Measurements from ENCODE around the gene TCEA3.
A peak's percentile ranks its signal among the peaks of the same experiment; 100 is the strongest.

The TCEA3 gene

GRCh38 chr1:23424293-23425192 lies at the start of gene TCEA3:
TSS of gene TCEA3 (minus strand) at chr1:23424748. CDS start at chr1:23424633, 115 bp downstream.
- DNase-seq (ENCODE audit: low spot score) = no peak

- no peak for DNase-seq (ENCODE audit: low spot score)
Observed at GRCh38 chr1:23473037-23473800, 48.7 kb upstream of the TCEA3 start.

GRCh38 chr1:23472351-23473036 lies 47.9 kb upstream of the TCEA3 start:
- DNase-seq (ENCODE audit: low spot score) = no peak

GRCh38 chr1:23471473-23472075 lies 47.0 kb upstream of the TCEA3 start:
- no peak for DNase-seq (ENCODE audit: low spot score)

- DNase-seq (ENCODE audit: low spot score) = no peak
Observed at GRCh38 chr1:23470282-23471070, 45.9 kb upstream of the TCEA3 start.

- no peak for DNase-seq (ENCODE audit: low spot score)
Observed at GRCh38 chr1:23469372-23469982, 44.9 kb upstream of the TCEA3 start.

GRCh38 chr1:23466423-23466989 lies 42.0 kb upstream of the TCEA3 start:
- no peak for DNase-seq (ENCODE audit: low spot score)

- no peak for DNase-seq (ENCODE audit: low spot score)
Observed at GRCh38 chr1:23463286-23463685, 38.7 kb upstream of the TCEA3 start.

- no peak for DNase-seq (ENCODE audit: low spot score)
Observed at GRCh38 chr1:23462766-23463165, 38.2 kb upstream of the TCEA3 start.

- no peak for DNase-seq (ENCODE audit: low spot score)
Observed at GRCh38 chr1:23461050-23461449, 36.5 kb upstream of the TCEA3 start.

GRCh38 chr1:23460519-23460918 lies 36.0 kb upstream of the TCEA3 start:
- DNase-seq (ENCODE audit: low spot score) = no peak

GRCh38 chr1:23459338-23459757 lies 34.8 kb upstream of the TCEA3 start:
- DNase-seq (ENCODE audit: low spot score) = no peak

GRCh38 chr1:23456226-23456625 lies 31.7 kb upstream of the TCEA3 start:
- no peak for DNase-seq (ENCODE audit: low spot score)

GRCh38 chr1:23453455-23454000 lies 29.0 kb upstream of the TCEA3 start:
- DNase-seq (ENCODE audit: low spot score) = no peak

- peak; percentile 64 for DNase-seq (ENCODE audit: low spot score)
Observed at GRCh38 chr1:23452011-23452411, 27.5 kb upstream of the TCEA3 start.

GRCh38 chr1:23451441-23451840 lies 26.9 kb upstream of the TCEA3 start:
- DNase-seq (ENCODE audit: low spot score) = no peak

- no peak for DNase-seq (ENCODE audit: low spot score)
Observed at GRCh38 chr1:23450894-23451293, 26.3 kb upstream of the TCEA3 start.

GRCh38 chr1:23449958-23450357 lies 25.4 kb upstream of the TCEA3 start:
- DNase-seq (ENCODE audit: low spot score) = no peak

GRCh38 chr1:23449306-23449705 lies 24.8 kb upstream of the TCEA3 start:
- no peak for DNase-seq (ENCODE audit: low spot score)

GRCh38 chr1:23448846-23449245 lies 24.3 kb upstream of the TCEA3 start:
- DNase-seq (ENCODE audit: low spot score) = no peak

Measured in hematopoietic multipotent progenitor cell treated with erythropoietin and hydrocortisone succinate and interleukin-3 and kit ligand, for 15 days (in vitro differentiated cells).